Measurements from ENCODE around the gene GRB14. TPM values are rescaled to one million over a fixed set of nuclear protein-coding genes. Genes with fewer than 3 reads are reported as not detected.

GRB14 gene
- total and polyA plus RNA-seq, 2 of the 13 experiments (the other 11 are each of a cell fraction or from before 2014, with no cell fraction given), result 4.6 to 5.8 TPM

DNA sequence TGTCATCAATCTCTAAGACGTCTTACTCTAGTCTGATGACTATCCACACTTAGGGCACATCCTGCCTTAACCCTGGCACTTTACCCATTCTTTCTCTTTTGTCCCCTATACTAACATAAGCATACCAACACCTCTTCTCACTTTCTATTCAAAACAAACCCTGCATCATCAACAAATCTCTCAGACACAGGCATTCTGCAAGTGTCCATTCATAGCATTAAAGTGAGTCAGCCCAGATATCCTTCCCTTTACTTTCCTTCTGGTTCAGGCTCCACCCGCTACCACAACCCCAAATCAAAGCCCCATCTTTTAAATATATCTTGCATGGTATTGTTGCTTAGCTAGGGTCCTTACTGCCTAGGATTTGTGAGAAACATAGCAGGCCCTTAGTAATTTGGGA, 3.8 kb downstream of the GRB14 start:
- Histone ChIP-seq H3K9ac (ENCODE audit: insufficient read depth, low read depth, low read length) (no peak overlapping the region), H3K4me1 (ENCODE audit: insufficient read depth, low read length) (peaks cover 28% of the 10 kb centered on the region), H2AFZ (ENCODE audit: low read length) (no peak overlapping the region), H3K4me2 (ENCODE audit: low read depth, low read length) (no peak overlapping the region), H3K27ac (ENCODE audit: extremely low read length, insufficient read depth, low read length) (no peak overlapping the region), H3K27me3 (ENCODE audit: control insufficient read depth in 1 of 2, insufficient read depth in 2 of 2, low read length in 2 of 2) (peaks cover 0 to 8% of the 10 kb centered on the region in 2 experiments; a peak in 1 of 5 replicates), H3K36me3 (replicated peaks in 1 of 2; ENCODE audit: control insufficient read depth in 1 of 2, insufficient read depth in 2 of 2, low read length in 2 of 2) (no peaks in the 10 kb centered on the region; a peak in 1 of 5 replicates), H3K9me3 (ENCODE audit: low read length) (no peaks in the 10 kb centered on the region), H3K79me2 (ENCODE audit: insufficient read depth, low read length) (no peaks in the 10 kb centered on the region), H4K20me1 (ENCODE audit: insufficient read depth, low read length) (no peaks in the 10 kb centered on the region), H3K4me3 (replicated peaks in 1 of 3; ENCODE audit: insufficient read depth in 1 of 3, low read depth in 2 of 3, low read length in 3 of 3) (no peak overlapping the region)
- TF ChIP-seq, protein P1, sequence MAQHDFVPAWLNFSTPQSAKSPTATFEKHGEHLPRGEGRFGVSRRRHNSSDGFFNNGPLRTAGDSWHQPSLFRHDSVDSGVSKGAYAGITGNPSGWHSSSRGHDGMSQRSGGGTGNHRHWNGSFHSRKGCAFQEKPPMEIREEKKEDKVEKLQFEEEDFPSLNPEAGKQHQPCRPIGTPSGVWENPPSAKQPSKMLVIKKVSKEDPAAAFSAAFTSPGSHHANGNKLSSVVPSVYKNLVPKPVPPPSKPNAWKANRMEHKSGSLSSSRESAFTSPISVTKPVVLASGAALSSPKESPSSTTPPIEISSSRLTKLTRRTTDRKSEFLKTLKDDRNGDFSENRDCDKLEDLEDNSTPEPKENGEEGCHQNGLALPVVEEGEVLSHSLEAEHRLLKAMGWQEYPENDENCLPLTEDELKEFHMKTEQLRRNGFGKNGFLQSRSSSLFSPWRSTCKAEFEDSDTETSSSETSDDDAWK (CRISPR knock-in tag; IDR thresholded peaks at IDR 0.05), result no peak
- TF ChIP-seq ZNF24 (IDR thresholded peaks at IDR 0.05) (no peak), NBN (conservative IDR thresholded peaks at IDR 0.05) (no peak), PLRG1 (conservative IDR thresholded peaks at IDR 0.05) (no peak), GABPA (IDR thresholded peaks at IDR 0.05; ENCODE audit: low read depth, low read length) (no peak), GABPA (CRISPR knock-in tag; IDR thresholded peaks at IDR 0.05; ENCODE audit: low read depth) (no peak), YY1 (IDR thresholded peaks at IDR 0.05; ENCODE audit: insufficient read depth, insufficient replicate concordance, low read depth, low read length) (no peak), ZNF235 (CRISPR knock-in tag; IDR thresholded peaks at IDR 0.05; ENCODE audit: borderline replicate concordance) (no peak), NR2F1 (CRISPR knock-in tag; IDR thresholded peaks at IDR 0.05) (no peak)
- TF ChIP-seq, protein P2, sequence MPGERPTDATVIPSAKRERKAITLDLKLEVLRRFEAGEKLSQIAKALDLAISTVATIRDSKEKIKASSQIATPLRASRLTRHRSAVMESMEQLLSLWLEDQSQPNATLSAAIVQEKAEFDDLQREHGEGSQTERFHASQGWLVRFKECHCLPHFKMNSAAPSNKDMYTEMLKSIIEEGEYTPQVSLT (CRISPR knock-in tag; IDR thresholded peaks at IDR 0.05; ENCODE audit: borderline replicate concordance, low read depth), result no peak
- POLR2A ChIA-PET, result no interaction called here
- 98% methylated on average over 2 of the region's 2 CpGs for WGBS (ENCODE audit: low lambda C conversion rate)
- intact Hi-C loops (cut with micrococcal nuclease; ENCODE audit: unreplicated experiment), result no loop called here
- FAIRE-seq (no peak), DNase-seq (ENCODE audit: low spot score) (no peak), ATAC-seq (no peak)
- in situ Hi-C loops (cut with HindIII; ENCODE audit: extremely low pct_ligation_motif_present, low pct_unique_long_range_greater_than_20kb), result no loop called here
- no TSS peak for BruUV-seq (replicated peaks)
- CTCF ChIA-PET (ENCODE audit: low intra/inter-chr PET ratio, low total read pairs), result no interaction called here
